Measurements from ENCODE around the gene RAB43.
"Not testable (repeated sequence)": the region's sequence is repeated elsewhere in the genome, so short reads cannot be mapped to it uniquely, and the experiment has no call there.

RAB43 gene

DNA sequence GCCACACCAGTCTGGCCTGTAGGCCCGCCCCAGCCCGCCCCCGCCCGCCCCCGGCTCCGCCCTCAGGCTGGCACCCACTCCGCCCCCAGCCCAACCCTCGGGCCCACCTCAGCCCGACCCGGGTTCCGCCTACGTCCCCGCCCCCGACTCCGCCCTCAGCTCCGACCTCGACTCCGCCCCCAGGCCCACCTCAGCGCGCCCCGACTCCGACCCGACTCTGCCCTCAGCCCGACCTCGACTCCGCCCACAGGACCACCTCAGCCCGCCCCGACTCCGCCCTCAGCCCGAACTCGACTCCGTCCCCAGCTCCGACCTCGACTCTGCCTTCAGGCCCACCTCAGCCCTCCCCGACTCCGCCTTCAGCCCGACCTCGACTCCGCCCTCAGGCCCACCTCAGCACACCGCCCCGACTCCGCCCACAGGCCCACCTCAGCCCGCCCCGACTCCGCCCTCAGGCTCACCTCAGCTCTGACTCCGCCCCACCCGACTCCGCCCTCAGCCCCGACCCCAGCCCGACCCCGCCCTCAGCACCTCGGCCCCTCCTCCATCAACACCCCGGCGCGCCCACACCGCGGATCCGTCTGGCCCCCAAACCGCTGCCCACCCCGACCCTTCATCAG lies at the start of gene RAB43:
Gene RAB43 (minus strand): TSS at position 13 of the 620 bp plus-strand sequence. CDS start 315 bp downstream, outside the sequence.
- DNase-seq = peak; percentile 80

DNA sequence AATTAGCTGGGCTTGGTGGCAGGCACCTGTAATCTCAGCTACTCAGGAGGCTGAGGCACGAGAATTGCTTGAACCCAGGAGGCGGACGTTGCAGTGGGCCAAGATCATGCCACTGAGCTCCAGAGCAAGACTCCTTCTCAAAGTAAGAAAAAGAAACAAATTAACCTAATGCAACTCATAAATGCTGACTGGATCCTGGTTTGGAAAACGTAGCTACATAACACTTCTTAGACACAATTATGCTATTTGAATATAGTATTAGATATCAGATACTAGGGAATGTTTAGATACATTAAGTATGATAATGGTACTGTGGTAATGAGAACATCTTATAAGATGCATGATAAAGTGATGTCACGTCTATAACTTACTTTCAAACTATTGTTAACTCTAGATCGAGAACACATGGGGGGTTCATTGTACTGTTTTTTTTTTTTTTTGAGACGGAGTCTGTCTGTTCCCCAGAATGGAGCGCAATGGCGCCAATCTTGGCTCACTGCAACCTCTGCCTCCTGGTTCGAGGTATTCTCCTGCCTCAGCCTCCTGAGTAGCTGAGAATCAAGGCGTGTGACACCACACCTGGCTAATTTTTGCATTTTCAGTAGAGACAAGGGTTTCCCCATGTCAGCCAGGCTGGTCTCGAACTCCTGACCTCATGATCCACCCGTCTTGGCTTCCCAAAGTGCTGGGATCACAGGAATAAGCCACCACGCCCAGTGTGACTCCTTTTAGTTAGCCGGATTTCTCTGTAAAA lies 45.2 kb upstream of the RAB43 start:
- DNase-seq = no peak

DNA sequence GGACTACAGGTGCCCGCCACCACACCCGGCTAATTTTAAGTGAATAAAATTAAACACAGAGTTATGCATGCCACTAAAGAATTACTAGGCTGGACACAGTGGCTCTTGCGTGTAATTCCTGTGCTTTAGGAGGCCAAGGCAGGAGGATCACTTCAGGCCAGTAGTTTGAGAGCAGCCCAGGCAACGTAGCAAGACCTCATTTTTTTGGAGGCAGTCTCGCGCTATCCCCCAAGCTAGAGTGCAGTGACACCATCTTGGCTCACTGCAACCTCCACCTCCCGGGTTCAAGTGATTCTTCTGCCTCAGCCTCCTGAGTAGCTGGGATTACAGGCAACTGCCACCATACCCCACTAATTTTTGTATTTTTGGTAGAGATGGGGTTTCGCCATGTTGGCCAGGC lies 44.0 kb upstream of the RAB43 start:
- not testable (repeated sequence) for DNase-seq

DNA sequence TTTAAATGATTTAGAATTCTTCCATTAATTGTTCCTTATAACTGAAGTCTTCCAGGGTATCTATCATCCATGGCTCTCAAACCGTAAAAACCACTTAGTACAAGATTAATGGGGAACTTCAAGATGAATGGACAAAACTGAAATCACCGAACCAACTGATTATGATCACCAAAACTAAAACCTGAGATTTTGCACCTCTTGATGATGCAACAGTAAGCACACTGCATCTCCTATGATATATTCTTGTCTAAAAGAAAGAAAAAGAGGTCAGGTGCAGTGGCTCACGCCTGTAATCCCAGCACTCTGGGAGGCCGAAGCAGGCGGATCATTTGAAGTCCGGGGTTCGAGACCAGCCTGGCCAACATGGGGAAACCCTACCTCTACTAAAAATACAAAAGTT lies 42.9 kb upstream of the RAB43 start:
- no peak for DNase-seq

DNA sequence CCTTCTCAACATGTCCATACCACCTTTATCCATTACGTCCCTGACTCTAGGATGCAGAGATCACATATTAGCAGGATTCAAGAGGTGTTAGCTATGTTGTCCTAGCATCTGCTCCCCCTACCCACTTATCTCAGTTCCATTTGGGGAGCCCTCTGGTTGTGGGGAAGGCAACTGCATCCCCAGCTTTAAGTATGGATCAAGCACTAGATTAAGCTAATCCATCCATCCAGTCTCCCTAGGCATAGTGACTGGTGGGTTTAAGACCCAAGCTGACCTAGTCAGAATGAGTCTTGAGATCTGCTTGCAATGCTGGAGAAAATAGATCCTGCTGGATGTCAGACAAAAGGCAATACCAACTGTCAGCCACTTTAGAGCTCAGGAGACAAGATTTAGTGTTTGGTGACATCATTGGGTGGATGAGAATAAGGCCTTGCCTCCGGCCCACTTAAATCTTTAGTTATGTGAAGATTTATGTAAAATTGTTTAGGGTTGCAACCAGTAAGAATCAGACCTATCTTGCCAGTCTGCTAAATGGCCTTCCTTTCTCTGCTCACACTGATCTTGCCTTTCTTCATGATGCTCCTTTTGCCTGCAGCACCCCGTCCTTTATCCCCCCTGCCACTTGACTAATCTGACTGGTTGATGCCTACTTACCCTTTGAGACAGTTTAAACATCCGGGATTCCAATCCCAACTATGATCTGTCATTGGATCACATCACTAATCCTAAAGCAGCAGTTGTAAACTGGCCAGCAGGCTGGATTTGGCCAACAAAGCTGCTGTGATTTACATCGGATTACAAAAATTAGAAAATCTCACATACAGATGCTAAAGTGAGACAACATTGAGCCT lies 41.4 kb upstream of the RAB43 start:
- no peak for DNase-seq

DNA sequence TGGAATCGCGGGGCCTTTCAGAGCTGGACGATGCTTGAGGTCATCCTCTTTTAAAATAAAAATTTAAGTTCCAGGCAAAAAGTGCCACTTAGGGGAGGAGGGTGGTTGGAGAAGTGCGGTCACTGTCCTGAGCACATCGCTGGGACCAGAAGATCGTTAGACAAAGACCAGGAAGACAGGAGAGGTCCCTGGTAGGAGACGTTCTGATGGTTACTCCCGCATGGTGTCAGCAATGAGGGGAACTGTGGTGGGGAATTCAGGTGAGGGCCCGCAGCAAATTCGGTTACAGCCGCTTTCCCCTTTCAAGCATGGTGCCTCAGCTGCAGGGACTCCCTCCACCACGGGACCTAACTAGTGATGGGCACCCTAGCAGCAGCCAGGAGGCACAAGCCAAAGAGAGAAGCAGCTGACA lies 40.3 kb upstream of the RAB43 start:
- peak; percentile 19 for DNase-seq

DNA sequence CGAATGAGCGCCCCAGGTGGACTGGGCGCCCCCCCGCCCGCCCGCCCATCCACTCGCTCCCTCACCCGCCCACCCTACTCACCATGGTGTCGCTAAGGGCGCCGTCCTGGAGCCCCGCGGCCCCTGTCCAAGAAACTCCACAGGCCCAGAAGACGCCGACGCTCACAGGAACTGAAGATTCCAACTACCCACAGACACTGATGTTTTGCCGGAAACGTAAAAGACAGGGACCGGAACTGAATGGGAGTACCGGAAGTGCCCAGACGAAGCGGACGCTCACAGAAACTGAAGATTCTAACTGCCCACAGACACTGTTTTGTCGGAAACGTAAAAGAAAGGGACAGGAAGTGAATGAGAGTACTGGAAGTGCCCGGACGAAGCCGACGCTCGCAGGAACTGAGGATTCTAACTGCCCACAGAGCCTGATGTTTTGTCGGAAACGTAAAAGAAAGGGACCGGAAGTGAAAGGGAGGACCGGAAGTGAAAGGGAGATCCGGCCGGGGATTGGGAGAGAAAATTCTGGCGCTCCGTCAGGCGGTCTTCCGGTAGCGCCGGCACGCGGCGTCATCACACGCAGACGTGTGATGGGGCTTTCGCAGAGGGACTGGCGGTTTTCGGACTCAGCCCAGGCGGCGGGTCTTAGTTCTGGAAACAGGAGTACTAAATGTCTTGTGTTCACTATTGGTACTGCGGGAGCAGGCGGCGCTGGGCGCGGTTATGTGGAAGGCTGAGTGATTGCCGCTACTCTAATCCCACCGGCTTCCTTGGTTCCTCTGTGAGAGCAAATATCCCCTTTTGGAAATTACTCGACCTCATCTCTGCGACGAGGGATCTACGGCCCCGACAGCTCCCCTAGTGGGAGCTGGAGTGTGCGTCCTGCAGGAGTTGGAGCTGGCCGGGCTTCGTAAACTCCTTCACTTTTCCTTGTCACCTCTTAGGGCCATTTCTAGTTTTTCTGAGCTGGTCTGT lies 39.6 kb upstream of the RAB43 start, which contains the start of gene ISY1:
Gene ISY1 (minus strand): TSS at position 173 of the 969 bp plus-strand sequence. CDS start 88 bp downstream, at position 85.
- peak; percentile 79 for DNase-seq

DNA sequence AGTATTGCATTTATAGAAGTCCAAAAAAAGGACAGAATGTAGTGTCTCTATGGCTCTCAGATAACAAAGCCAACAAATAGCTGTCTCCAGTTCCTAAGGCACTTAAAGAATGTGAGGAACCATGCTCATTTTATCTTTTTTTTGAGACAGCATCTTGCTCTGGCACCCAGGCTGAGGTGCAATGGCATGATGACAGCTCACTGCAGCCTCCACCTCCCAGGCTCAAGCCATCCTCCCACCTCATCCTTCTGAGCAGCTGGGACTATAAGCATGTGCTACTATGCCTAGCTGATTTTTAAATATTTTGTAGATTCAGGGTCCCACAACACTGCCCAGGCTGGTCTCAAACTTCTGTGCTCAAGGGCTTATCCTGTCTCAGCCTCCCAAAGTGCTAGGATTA lies 23.2 kb upstream of the RAB43 start:
- DNase-seq = no peak

DNA sequence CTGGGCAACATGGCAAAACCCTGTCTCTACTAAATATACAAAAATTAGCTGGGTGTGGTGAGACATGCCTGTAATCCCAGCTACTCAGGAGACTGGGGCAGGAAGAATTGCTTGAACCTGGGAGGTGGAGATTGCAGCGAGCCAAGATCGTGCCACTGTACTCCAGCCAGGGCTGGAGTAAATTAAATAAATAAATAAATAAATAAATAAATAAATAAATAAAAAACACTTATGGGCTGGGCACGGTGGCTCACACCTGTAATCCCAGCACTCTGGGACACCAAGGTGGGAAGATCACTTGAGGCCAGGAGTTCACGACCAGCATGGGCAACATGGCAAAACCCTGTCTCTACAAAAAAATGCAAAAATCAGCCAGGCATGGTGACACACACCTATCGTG lies 19.4 kb upstream of the RAB43 start:
- DNase-seq = not testable (repeated sequence)

DNA sequence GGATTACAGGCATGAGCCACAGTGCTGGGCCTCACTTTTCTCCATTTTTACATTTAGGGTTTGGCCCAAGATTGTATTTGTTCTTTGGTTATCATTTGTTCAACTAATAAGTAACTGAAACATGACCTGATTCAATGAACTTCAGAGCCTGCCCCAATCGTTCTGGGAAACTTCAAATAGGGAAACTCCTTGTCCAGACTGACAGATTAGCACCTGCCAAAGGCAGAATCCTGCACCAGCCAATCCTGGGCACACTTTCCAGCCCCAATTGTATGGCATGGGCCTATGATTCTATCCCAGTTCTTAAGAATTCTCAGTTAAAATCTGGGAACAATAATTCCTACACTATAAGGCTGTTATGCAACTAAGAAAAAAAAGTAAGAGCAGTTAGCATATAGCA lies 18.3 kb upstream of the RAB43 start:
- no peak for DNase-seq

DNA sequence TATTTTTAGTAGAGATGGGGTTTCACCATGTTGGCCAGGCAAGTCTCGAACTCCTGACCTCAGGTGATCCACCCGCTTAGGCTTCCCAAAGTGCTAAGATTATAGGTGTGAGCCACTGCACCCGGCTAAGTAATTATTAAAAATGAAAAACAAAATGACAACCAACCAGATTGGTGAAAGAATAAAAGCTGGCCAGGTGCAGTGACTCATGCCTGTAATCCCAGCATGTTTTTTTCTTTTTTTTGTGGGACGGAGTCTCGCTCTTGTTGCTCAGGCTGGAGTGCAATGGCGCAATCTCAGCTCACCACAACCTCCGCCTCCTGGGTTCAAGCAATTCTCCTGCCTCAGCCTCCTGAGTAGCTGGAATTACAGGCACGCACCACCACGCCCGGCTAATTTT lies 14.7 kb upstream of the RAB43 start:
- not testable (repeated sequence) for DNase-seq

DNA sequence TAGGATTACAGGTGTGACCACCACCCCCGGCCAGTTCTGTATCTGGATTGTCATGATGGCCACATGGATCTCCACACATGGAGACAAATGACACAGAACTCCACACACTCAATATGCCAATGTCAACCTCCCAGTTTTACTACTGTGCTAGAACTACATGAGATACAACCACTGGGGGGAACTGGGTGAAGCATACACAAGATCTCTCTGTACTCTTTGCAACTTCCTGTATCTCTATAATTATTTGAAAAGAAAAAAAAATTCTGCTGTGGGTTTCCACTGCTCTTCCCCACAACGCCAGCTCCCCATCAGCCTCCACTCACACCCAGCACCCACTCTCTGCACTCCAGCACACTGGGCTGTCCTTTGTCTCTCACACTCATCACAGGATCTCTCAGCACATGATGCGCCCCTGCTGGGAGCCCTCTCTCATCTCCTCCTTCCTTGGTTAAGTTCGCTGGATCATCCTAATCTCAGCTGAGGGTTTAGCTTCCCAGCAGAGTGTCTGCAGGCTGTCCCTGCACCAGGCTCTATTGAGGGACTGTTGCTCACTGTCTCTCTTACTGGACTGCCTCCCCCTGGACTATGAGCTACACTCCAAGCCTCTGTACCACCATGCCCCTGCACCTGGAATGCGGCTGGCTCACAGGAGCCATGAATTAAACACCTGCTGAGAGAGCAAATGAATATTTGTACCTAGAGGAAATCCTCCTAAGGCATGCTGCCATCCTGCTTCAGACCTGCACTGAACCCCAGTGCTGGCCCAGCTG lies 10.7 kb upstream of the RAB43 start:
- DNase-seq = no peak

DNA sequence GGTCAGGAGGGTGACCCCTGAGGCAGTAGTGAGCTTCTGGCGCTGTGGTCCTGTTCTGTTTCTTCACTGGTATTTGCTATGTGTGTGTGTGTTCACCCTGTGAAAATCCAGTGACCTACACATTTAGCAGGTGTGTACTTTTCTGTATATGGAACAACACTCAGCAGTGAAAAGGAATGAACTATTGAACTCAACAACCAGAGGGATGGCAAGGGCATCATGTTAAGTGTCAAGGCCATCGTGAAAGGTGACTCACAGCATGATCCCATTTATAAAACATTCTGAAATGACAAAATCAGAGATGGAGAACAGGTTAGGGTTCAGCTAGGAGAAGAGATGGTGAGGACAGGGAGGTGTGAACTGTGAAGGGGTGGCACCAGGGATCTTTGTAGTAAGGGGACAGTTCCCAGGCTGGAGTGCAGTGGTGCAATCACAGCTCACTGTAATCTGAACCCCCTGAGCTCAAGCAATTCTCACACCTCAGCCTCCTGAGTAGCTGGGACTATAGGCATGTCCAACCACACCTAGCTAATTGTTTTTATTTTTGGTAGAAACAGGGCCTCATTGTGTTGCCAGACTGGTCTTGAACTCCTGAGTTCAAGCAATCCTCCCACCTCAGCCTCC lies 10.0 kb upstream of the RAB43 start:
- DNase-seq = no peak

DNA sequence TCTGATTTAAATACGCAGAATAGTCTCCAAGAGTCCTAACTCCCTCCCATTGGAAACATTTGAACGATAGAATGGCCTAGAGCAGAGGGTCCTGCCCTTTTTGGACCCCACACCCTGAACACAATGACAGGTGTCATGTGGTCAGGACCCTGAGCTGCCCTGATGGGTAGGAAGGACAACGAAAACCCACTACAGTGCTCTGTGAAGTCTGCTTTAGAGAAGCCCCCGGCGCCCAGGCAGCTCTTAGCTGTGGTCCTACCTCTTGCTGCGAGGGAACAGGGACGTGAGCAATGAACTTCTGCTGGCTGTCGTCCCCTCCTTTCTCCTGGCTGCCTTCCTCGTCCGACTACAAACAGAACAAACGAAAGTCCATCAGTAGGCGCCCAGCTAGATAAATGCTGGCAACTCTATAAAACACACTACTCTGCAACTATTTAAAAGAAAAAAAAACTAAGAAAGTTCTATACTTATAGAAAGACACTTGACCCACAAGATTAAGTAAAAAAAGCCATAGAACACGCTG lies 8.7 kb upstream of the RAB43 start:
- no peak for DNase-seq

DNA sequence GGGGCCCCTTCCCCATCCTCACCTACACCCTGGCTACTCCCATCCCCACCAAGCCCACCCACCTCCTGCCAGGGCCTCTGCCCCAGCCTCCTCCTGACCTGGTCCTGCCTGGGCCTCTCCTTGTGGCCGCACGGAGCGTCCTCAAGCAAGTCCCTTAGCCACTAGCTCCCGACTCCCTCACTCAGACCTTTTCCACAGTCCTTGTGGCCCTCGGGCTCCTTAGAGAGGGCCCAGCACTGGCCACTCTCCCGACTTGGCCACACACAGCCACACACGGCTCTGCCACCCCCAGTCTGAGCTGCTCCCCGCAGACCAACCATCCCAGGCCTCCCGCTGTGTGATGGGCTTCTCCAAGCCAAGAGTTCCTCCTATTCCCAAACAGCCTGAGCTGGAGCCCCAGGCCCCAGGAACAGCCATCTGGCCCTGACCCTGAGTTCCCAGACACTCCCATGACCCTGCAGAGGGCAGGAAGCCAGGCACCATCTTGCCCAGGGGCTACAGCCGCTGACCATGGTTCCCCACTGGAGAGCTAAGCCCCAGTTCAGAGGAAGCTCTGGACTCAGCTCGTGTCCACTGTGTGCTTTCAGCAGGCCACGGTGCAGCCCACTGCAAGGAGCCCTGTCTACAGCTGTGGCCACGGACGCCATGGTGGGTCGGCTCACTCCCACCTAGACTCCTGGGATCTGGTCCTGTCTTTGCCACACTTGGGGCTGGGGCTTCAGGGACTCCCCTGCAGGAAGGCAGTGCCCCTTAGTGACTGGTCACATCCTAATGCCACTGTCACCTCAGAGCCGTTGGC lies 7.0 kb upstream of the RAB43 start:
- no peak for DNase-seq

DNA sequence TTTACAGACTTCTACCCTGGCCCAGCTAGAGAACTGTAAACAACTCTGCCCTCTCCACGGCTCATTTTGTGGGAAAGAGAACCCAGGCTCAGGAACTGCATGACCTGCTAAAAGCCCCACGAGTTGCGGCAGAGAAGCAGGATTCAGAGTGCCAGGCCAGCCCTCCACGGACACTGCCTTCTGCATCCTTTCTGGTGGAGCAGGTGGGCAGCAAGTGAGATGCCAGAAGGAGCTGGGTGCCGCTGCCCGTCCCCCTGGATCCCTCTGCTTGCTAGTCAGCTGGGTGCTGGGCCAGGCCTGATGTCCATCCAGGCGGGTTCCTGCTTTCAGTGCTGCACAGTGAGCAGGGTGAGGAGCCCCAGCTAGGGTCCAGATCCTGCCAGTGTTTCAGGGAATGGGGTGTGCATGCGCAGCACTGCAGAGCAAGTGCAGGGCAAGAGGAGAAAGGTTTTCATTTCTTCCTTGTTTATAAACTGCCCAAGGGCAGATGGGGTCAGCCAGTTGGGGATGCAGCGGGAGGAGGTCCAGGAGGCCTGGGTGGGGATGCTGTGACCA lies 5.2 kb upstream of the RAB43 start:
- DNase-seq = no peak

DNA sequence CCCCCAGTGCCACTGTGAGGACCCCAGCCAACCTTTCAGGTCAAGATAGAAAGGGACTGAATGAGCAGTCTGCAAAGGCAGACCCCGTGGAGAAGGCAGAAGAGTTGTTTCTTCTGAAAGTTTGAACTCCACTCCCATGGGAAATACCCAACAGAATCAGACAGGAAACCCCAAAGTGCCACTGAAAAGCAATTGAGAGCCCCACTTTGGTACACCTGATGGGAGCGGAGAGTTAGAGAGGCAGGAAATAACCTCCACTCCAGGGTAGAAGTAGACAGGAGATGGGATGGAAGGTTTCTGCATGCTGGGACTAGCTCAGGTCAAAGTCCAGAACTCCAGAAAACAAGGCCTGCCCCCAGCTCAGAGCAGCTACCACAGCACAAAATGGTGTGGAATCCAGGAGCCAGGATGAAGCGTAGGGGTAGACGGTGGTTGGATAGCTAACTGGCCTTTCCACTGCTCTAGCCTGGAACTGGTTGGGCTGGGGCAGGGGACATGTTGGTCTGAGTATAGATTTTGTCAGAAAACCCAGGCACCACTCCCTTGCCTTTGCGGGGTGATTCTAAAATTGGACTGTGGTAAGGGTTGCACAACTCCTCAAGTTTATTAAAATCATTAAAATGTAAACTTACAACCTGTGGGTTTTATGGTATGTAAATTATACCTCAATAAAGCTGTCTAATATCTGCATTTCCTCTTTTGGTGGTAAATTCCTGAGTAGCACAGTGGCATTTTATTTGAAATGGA lies 1.9 kb upstream of the RAB43 start:
- DNase-seq = no peak

DNA sequence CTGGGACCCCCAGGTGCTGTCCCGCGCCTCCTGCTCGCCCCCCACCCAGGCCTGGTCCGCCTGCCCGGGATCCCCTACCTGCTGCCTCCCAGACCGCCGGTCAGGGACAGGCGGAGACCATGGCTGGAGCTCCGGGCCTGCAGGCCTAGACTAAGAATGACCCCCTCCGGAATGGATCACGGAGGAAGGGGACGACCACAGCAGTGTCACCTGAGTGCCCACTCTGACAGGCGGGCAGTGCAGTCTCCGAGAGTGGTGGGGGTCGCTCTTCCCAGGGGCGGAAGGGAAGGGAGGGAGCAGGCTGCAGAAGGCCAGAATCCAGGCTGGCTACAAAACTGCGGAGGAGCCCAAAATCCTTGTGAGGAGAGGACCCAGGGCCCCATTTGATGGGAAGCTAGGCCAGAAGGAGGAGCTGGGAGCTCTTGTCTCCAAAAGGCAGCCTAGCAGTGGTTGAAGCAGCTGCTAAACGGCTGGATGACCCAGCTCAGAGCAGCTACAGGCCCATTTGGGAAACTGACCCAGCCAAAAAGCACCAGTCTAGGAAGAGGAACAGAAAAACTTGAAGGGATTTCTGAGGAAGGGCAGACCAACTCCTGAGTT lies 908 bp upstream of the RAB43 start:
- no peak for DNase-seq

All from stimulated activated CD4-positive, alpha-beta T cell treated with anti-CD3 and anti-CD28 coated beads, Interleukin-12 subunit alpha, Interleukin-12 subunit beta, amount 100 ng/mL, for 4 hours (primary cell).